GM12801 (cell line): ENCODE measurements around the gene DNAL1.
A peak's percentile ranks its signal among the peaks of the same experiment; 100 is the strongest.

Source experiments
- CTCF ChIP-seq: IDR thresholded peaks from one replicate; pipeline ENCODE4 v1.5.1; 2011; ENCODE audit warnings: control low read depth; ENCODE audit not compliant: insufficient read length; ENCODE audit errors: extremely low read depth

Gene DNAL1

GRCh38 chr14:73727166-73727565, 82.4 kb downstream of the DNAL1 start:
- no peak for TF ChIP-seq CTCF

- peak; percentile 78 for TF ChIP-seq CTCF
These were observed 84.0 kb downstream of the DNAL1 start for GRCh38 chr14:73728717-73729330.

GRCh38 chr14:73729556-73730265, 84.9 kb downstream of the DNAL1 start:
- TF ChIP-seq CTCF = no peak

GRCh38 chr14:73731111-73731510, 86.3 kb downstream of the DNAL1 start:
- TF ChIP-seq CTCF = no peak

- no peak for TF ChIP-seq CTCF
These were observed 87.2 kb downstream of the DNAL1 start for GRCh38 chr14:73732006-73732405.

- TF ChIP-seq CTCF = no peak
These were observed 92.1 kb downstream of the DNAL1 start for GRCh38 chr14:73736842-73737241.

GRCh38 chr14:73738518-73739173, 93.9 kb downstream of the DNAL1 start:
- TF ChIP-seq CTCF = no peak
